H9 (cell line): ENCODE measurements around the gene FAM76B. TPM values are rescaled to one million over a fixed set of nuclear protein-coding genes. Genes with fewer than 3 reads are reported as not detected.

ENCODE experiments used
- DNase-seq: peaks from one replicate; pipeline ENCODE4 v3.0.0-alpha.2; 2017
- H2AFZ ChIP-seq: one replicate; pipeline ENCODE4 v1.6.1; 2013; ENCODE audit warnings: mild to moderate bottlenecking, low read length, control low read depth, moderate library complexity
- H2AK5ac ChIP-seq: 2 replicates; pipeline ENCODE4 v1.6.1; 2013; ENCODE audit warnings: low read length, control low read depth, mixed read lengths; ENCODE audit not compliant: insufficient read length
- H2BK120ac ChIP-seq: one replicate; pipeline ENCODE4 v1.6.1; 2013; ENCODE audit warnings: low read depth, mild to moderate bottlenecking, low read length, control low read depth, inconsistent platforms; ENCODE audit not compliant: poor library complexity, severe bottlenecking
- H2BK12ac ChIP-seq: 2 replicates; pipeline ENCODE4 v1.6.1; 2013; ENCODE audit warnings: low read length, control low read depth, mixed read lengths, low read depth; ENCODE audit not compliant: insufficient read length
- H2BK15ac ChIP-seq: 2 replicates; pipeline ENCODE4 v1.6.1; 2013; ENCODE audit warnings: low read depth, low read length, control low read depth
- H2BK20ac ChIP-seq: one replicate; pipeline ENCODE4 v1.6.1; 2013; ENCODE audit warnings: low read depth, mild to moderate bottlenecking, low read length, control low read depth, inconsistent platforms; ENCODE audit not compliant: poor library complexity, severe bottlenecking
- H2BK5ac ChIP-seq: 2 replicates; pipeline ENCODE4 v1.6.1; 2013; ENCODE audit warnings: low read length, control low read depth, mixed read lengths; ENCODE audit not compliant: insufficient read length
- H3K14ac ChIP-seq: 2 replicates; pipeline ENCODE4 v1.6.1; 2013; ENCODE audit warnings: low read length, control low read depth; ENCODE audit not compliant: insufficient read depth
- H3K18ac ChIP-seq: 2 replicates; pipeline ENCODE4 v1.6.1; 2013; ENCODE audit warnings: low read depth, mild to moderate bottlenecking, mixed read lengths, low read length, control low read depth; ENCODE audit not compliant: insufficient read length
- H3K23ac ChIP-seq: 2 replicates; pipeline ENCODE4 v1.6.1; 2013; ENCODE audit warnings: low read length, control low read depth, mixed read lengths, low read depth; ENCODE audit not compliant: insufficient read length
- H3K23me2 ChIP-seq: 2 replicates; pipeline ENCODE4 v1.6.1; 2013; ENCODE audit warnings: low read depth, mild to moderate bottlenecking, mixed read lengths, low read length, control low read depth; ENCODE audit not compliant: insufficient read length, poor library complexity, severe bottlenecking
- H3K27ac ChIP-seq: 2 replicates; pipeline ENCODE4 v1.5.1; 2013; ENCODE audit warnings: low read length, control low read depth, mixed read lengths, low read depth; ENCODE audit not compliant: insufficient read length
- H3K27me3 ChIP-seq: 2 replicates; pipeline ENCODE4 v1.6.1; 2013; ENCODE audit warnings: low read length, control low read depth, inconsistent platforms; ENCODE audit not compliant: insufficient read depth
- H3K4ac ChIP-seq: 2 replicates; pipeline ENCODE4 v1.6.1; 2013; ENCODE audit warnings: low read depth, mild to moderate bottlenecking, control low read depth, inconsistent platforms, low read length, moderate library complexity
- H3K4me1 ChIP-seq: 2 replicates; pipeline ENCODE4 v1.6.1; 2013; ENCODE audit warnings: low read length, control low read depth, inconsistent platforms; ENCODE audit not compliant: insufficient read depth
- H3K4me2 ChIP-seq: 2 replicates; pipeline ENCODE4 v1.6.1; 2013; ENCODE audit warnings: low read length, control low read depth, mixed read lengths; ENCODE audit not compliant: insufficient read length, insufficient read depth
- H3K56ac ChIP-seq: 2 replicates; pipeline ENCODE4 v1.6.1; 2013; ENCODE audit warnings: low read depth, mild to moderate bottlenecking, mixed read lengths, low read length, control low read depth; ENCODE audit not compliant: insufficient read length
- H3K79me1 ChIP-seq: 2 replicates; pipeline ENCODE4 v1.6.1; 2013; ENCODE audit warnings: low read depth, mild to moderate bottlenecking, moderate library complexity, low read length, control low read depth, inconsistent platforms; ENCODE audit not compliant: insufficient read depth, poor library complexity, severe bottlenecking
- H3K79me2 ChIP-seq: 2 replicates; pipeline ENCODE4 v1.6.1; 2013; ENCODE audit warnings: low read length, control low read depth, inconsistent platforms; ENCODE audit not compliant: insufficient read depth
- H3K9ac ChIP-seq: 2 replicates; pipeline ENCODE4 v1.6.1; 2013; ENCODE audit warnings: low read length, control low read depth, mixed read lengths; ENCODE audit not compliant: insufficient read length; ENCODE audit errors: extremely low read depth
- H3K9me3 ChIP-seq: one replicate; pipeline ENCODE4 v1.6.1; 2013; ENCODE audit warnings: low read depth, low read length, inconsistent platforms; ENCODE audit not compliant: control insufficient read depth
- H3T11ph ChIP-seq: one replicate; pipeline ENCODE4 v1.6.1; 2013; ENCODE audit warnings: mild to moderate bottlenecking, low read length, control low read depth, inconsistent platforms
- H4K20me1 ChIP-seq: one replicate; pipeline ENCODE4 v1.6.1; 2013; ENCODE audit not compliant: control insufficient read depth, insufficient read length, insufficient read depth
- H4K5ac ChIP-seq: 2 replicates; pipeline ENCODE4 v1.6.1; 2013; ENCODE audit warnings: low read depth, mild to moderate bottlenecking, mixed read lengths, low read length, control low read depth; ENCODE audit not compliant: insufficient read length
- H4K8ac ChIP-seq: replicated peaks from 2 replicates; pipeline ENCODE4 v1.6.1; 2013; ENCODE audit warnings: low read length, control low read depth, mixed read lengths, low read depth; ENCODE audit not compliant: insufficient read length
- H4K91ac ChIP-seq: 2 replicates; pipeline ENCODE4 v1.6.1; 2013; ENCODE audit warnings: low read depth, mild to moderate bottlenecking, moderate library complexity, mixed read lengths, low read length, control low read depth; ENCODE audit not compliant: insufficient read length
- H3K27ac Mint-ChIP-seq, 3 experiments: 2 replicates in 2 of 3; 3 replicates in 1 of 3; pipeline ENCODE4 v1.8.0; 2020 to 2021; ENCODE audit warnings: mixed read lengths in 3 of 3, mild to moderate bottlenecking in 1 of 3, moderate library complexity in 1 of 3
- H3K27me3 Mint-ChIP-seq: 2 replicates; pipeline ENCODE4 v1.8.0; 2021; ENCODE audit warnings: low read depth, mild to moderate bottlenecking, moderate library complexity, mixed read lengths
- H3K36me3 Mint-ChIP-seq, 3 experiments: 2 replicates in 2 of 3; 3 replicates in 1 of 3; pipeline ENCODE4 v1.8.0; 2020 to 2021; ENCODE audit warnings: low read depth in 3 of 3, mixed read lengths in 3 of 3; ENCODE audit not compliant: insufficient read depth in 1 of 3
- H3K4me1 Mint-ChIP-seq, 2 experiments: 2 replicates each; pipeline ENCODE4 v1.8.0; 2020; ENCODE audit warnings: mixed read lengths in 2 of 2
- H3K4me3 Mint-ChIP-seq, 2 experiments: 2 replicates in 1 of 2; 3 replicates in 1 of 2; pipeline ENCODE4 v1.8.0; 2020 to 2021; ENCODE audit warnings: mild to moderate bottlenecking in 2 of 2, mixed read lengths in 2 of 2, moderate library complexity in 1 of 2
- H3K9me3 Mint-ChIP-seq, 2 experiments: 2 replicates in 1 of 2; 3 replicates in 1 of 2; pipeline ENCODE4 v1.8.0; 2020; ENCODE audit warnings: mild to moderate bottlenecking in 2 of 2, mixed read lengths in 2 of 2, moderate library complexity in 1 of 2
- WGBS: extraction: QIAGEN DNeasy Blood & Tissue Kit; methylation state at CpG from one replicate; pipeline ENCODE4 v1.1.7; 2013; ENCODE audit warnings: missing lambda C conversion rate, low lambda C conversion rate, mixed read lengths; ENCODE audit not compliant: insufficient read length; ENCODE audit errors: extremely low coverage; 5-methylcytosine and 5-hydroxymethylcytosine counted together
- total RNA-seq: library from RNA; stranded (reverse); gene quantifications from 2 replicates; pipeline ENCODE4 v1.2.1, GENCODE V29; 2021
- TF ChIP-seq, protein P1 (sequence below): fragments of 200-600 bp; sonication (generic); conservative IDR thresholded peaks from 3 replicates; pipeline ENCODE4 v1.8.0; 2021; ENCODE audit warnings: antibody characterized with exemption, mild to moderate bottlenecking

Gene FAM76B
- total RNA-seq, 1 experiment from 2014 or later = 31.5 TPM

GRCh38 chr11:95799546-95799945 is 10.0 kb upstream of the FAM76B start:
- H3K9ac ChIP-seq = no peak overlapping the region
- no peaks in the 10 kb centered on the region for H3K79me1 ChIP-seq
- H3K27ac ChIP-seq = no peak overlapping the region
- H4K91ac ChIP-seq = no peak overlapping the region
- H3T11ph ChIP-seq = no peak overlapping the region
- no peak overlapping the region for H3K4me2 ChIP-seq
- H3K27me3 ChIP-seq = no peaks in the 10 kb centered on the region
- Mint-ChIP-seq H3K27ac (no peak overlapping the region), H3K27me3 (no peaks in the 10 kb centered on the region), H3K4me3 (no peak overlapping the region), H3K9me3 (peaks cover 0 to 3% of the 10 kb centered on the region in 2 experiments; a peak in 2 of 5 replicates), H3K36me3 (peaks cover 33 to 48% (median 46%) of the 10 kb centered on the region in 3 experiments), H3K4me1 (peaks cover 4% of the 10 kb centered on the region in 2 experiments)
- no peak overlapping the region for H2AFZ ChIP-seq
- H3K9me3 ChIP-seq = no peaks in the 10 kb centered on the region
- H4K8ac ChIP-seq = no peak overlapping the region
- TF ChIP-seq, protein P1, sequence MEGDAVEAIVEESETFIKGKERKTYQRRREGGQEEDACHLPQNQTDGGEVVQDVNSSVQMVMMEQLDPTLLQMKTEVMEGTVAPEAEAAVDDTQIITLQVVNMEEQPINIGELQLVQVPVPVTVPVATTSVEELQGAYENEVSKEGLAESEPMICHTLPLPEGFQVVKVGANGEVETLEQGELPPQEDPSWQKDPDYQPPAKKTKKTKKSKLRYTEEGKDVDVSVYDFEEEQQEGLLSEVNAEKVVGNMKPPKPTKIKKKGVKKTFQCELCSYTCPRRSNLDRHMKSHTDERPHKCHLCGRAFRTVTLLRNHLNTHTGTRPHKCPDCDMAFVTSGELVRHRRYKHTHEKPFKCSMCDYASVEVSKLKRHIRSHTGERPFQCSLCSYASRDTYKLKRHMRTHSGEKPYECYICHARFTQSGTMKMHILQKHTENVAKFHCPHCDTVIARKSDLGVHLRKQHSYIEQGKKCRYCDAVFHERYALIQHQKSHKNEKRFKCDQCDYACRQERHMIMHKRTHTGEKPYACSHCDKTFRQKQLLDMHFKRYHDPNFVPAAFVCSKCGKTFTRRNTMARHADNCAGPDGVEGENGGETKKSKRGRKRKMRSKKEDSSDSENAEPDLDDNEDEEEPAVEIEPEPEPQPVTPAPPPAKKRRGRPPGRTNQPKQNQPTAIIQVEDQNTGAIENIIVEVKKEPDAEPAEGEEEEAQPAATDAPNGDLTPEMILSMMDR = no peak
- DNase-seq = no peak
- H3K23me2 ChIP-seq = no peaks in the 10 kb centered on the region
- no peak overlapping the region for H3K23ac ChIP-seq
- H2BK15ac ChIP-seq = no peak overlapping the region
- H2AK5ac ChIP-seq = no peak overlapping the region
- no peaks in the 10 kb centered on the region for H4K20me1 ChIP-seq
- no peak overlapping the region for H2BK20ac ChIP-seq
- H2BK120ac ChIP-seq = no peak overlapping the region
- no peak overlapping the region for H2BK5ac ChIP-seq
- no CpG with 5 or more reads among the region's 1 CpG for WGBS
- H3K4ac ChIP-seq = no peak overlapping the region
- no peaks in the 10 kb centered on the region for H3K4me1 ChIP-seq
- peaks cover 2% of the 10 kb centered on the region; the same call in 1 of the 2 replicates for H3K79me2 ChIP-seq
- no peak overlapping the region for H3K14ac ChIP-seq
- H2BK12ac ChIP-seq = no peak overlapping the region
- H3K18ac ChIP-seq = no peak overlapping the region
- H4K5ac ChIP-seq = no peak overlapping the region
- H3K56ac ChIP-seq = no peak overlapping the region
